Aorta (tissue), 5 donors: Measurements from ENCODE around the gene ADGRG6. TPM values are rescaled to one million over a fixed set of nuclear protein-coding genes. Genes with fewer than 3 reads are reported as not detected.

Experiments used
- ATAC-seq: fragments of 200-7000 bp; cut with Tn5 transposase; one replicate; pipeline ENCODE4 v1.9.1; 2022; ENCODE audit warnings: moderate library complexity; ENCODE audit not compliant: low FRiP score
- DNase-seq, 2 donors: peaks; one replicate each; pipeline ENCODE4 v3.0.0-alpha.2; 2020
- H3K27ac ChIP-seq, 2 donors: one replicate each; pipeline ENCODE4 v1.5.1; 2013; ENCODE audit warnings: low read length in 2 of 2, mild to moderate bottlenecking in 2 of 2, moderate library complexity in 2 of 2, control low read depth in 1 of 2, inconsistent platforms in 1 of 2, low read depth in 1 of 2
- H3K27me3 ChIP-seq, 2 donors: one replicate each; pipeline ENCODE4 v1.6.1; 2013; ENCODE audit warnings: control low read depth in 1 of 2, low read length in 1 of 2, mild to moderate bottlenecking in 1 of 2, moderate library complexity in 1 of 2; ENCODE audit not compliant: insufficient read depth in 2 of 2, control insufficient read depth in 1 of 2
- H3K36me3 ChIP-seq, 2 donors: one replicate each; pipeline ENCODE4 v1.6.1; 2013; ENCODE audit warnings: control low read depth in 1 of 2, low read length in 1 of 2, mild to moderate bottlenecking in 1 of 2; ENCODE audit not compliant: insufficient read depth in 2 of 2, control insufficient read depth in 1 of 2
- H3K4me1 ChIP-seq, 2 donors: one replicate each; pipeline ENCODE4 v1.6.1; 2013; ENCODE audit warnings: low read length in 2 of 2, control low read depth in 1 of 2, mild to moderate bottlenecking in 1 of 2, moderate library complexity in 1 of 2; ENCODE audit not compliant: insufficient read depth in 2 of 2, control insufficient read depth in 1 of 2
- H3K4me3 ChIP-seq, 2 donors: one replicate each; pipeline ENCODE4 v1.5.1; 2013; ENCODE audit warnings: low read length in 2 of 2, control low read depth in 1 of 2, mild to moderate bottlenecking in 1 of 2
- H3K9me3 ChIP-seq: one replicate; pipeline ENCODE4 v1.6.1; 2013; ENCODE audit warnings: mild to moderate bottlenecking, low read length; ENCODE audit not compliant: control insufficient read depth
- WGBS, 2 donors: extraction: QIAGEN DNeasy Blood & Tissue Kit; methylation state at CpG; one replicate each; pipeline ENCODE4 v1.1.7; 2013; 5-methylcytosine and 5-hydroxymethylcytosine counted together
- intact Hi-C, 2 donors: fragments of 100-400 bp; cut with DNase I; formaldehyde crosslinking; loops; one replicate each; pipeline versions ENCODE4 v1.14.2 to v1.15.0; 2022
- polyA plus RNA-seq, 2 donors: library from polyadenylated mRNA; stranded (reverse); fragments of 200-250 nt; gene quantifications; one replicate each; pipeline ENCODE4 v1.2.3, GENCODE V29; 2013
- total RNA-seq, 2 donors: library from RNA; stranded (reverse); fragmentation: NEBNext Ultra II Directional; extraction: Animal tissue kit (Norgen Biotek cat#: 25700); gene quantifications; one replicate each; pipeline ENCODE4 v1.2.1, GENCODE V29; 2021
- donor health status: healthy with polysubstance abuse.
- donor health status: Bipolar disorder and iron deficiency.
- donor health status: DM: no; HTN: no; CAD: no.
- donor health status: DM: no; HTN: no; CAD: no.
- donor health status: DM: yes; HTN: yes; CAD: no.

ADGRG6 gene
- total and polyA plus RNA-seq, 4 donors = 0.18 to 15.7 (median 7.8) TPM

DNA sequence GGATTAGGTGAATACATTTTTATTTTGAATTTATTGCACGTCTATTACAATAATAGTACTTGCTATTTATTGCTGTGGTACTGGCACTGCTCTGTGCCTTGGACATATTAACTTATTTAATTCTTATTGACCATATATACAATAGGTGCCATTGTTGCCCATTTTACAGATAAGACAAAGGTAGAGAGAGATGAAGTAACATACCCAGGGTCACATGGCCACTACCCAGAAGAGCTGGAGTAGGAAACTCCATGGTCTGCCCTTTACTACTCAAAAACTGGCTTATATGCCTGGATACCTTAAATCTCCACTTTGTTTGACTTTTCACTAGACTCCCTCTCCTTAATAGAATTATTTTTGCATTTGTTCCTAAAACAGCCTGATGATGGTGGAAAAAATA is 67.5 kb downstream of the ADGRG6 start:
- H3K4me1 ChIP-seq = no peaks in the 10 kb centered on the region
- no peaks in the 10 kb centered on the region for H3K27me3 ChIP-seq
- intact Hi-C loops = no loop called here
- 65 to 79% methylated on average over 1 of the region's 1 CpG for WGBS, 2 donors
- no peak overlapping the region for H3K4me3 ChIP-seq
- H3K9me3 ChIP-seq = no peaks in the 10 kb centered on the region
- DNase-seq (no peak), ATAC-seq (no peak)
- no peaks in the 10 kb centered on the region for H3K36me3 ChIP-seq
- H3K27ac ChIP-seq = no peak overlapping the region

DNA sequence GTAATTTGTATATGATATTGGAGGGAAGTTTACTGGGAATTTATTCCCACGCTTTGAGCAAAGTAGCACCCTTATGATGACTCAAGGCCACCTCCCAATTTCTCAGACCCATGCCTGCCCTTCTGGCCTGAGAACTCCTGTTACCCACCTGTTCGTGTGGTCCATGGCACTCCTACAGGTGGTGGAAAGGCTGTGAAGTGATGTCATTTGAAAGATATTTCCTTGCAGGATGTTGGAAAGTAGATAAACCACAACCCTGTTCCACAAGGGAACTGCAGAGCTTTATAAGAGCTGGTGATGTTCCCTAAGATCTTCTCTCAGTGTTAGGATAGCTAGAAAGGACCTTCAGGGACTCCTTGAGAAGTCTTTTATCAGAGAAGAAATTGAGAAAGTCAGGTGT is 70.5 kb downstream of the ADGRG6 start:
- no peak for DNase-seq
- intact Hi-C loops = no loop called here
- Histone ChIP-seq H3K4me1 (no peaks in the 10 kb centered on the region), H3K4me3 (no peak overlapping the region), H3K27ac (no peak overlapping the region), H3K36me3 (no peaks in the 10 kb centered on the region), H3K27me3 (no peaks in the 10 kb centered on the region), H3K9me3 (no peaks in the 10 kb centered on the region)
- 64 to 74% methylated on average over 2 of the region's 2 CpGs for WGBS, 2 donors
- ATAC-seq = no peak

DNA sequence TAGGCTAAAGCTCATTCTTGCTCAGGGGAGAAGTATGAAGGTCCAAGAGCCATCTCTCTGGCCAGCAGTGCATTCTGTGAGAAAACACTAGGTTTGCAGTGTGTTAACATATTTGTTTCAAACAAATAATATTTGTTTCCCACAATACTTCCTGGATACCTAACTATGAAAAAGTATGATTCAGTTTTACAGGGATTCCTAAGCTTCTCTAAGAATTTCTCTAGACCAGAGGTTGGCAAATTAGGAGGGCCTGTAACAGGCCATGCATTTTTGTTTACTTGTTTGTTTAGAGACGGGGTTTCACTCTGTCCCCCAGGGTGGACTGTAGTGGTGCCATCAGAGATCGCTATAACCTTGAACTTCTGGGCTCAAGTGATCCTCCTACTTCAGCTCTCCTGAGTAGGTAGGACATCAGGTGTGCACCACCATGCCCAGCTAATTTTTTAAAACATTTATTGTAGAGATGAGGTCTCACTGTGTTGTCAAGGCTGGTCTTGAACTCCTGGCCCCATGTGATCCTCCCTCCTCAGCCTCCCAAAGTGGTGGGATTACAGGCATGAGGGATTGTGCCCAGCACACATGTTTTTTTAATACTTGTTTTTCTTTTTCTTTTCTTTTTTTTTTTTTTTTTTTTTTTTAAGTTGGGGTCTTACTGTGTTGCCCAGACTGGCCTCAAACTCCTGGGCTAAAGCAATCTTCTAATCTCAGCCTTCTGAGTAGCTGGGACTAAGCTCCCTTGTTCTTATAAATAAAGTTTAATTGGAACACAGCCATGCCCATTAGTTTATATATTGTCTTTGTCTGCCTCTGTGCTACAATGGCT is 71.7 kb downstream of the ADGRG6 start:
- 93 to 94% methylated on average over 2 of the region's 2 CpGs for WGBS, 2 donors
- no peak for DNase-seq
- no peak overlapping the region for H3K4me3 ChIP-seq
- H3K4me1 ChIP-seq = no peaks in the 10 kb centered on the region
- no peak for ATAC-seq
- no peak overlapping the region for H3K27ac ChIP-seq
- H3K9me3 ChIP-seq = no peaks in the 10 kb centered on the region
- H3K27me3 ChIP-seq = no peaks in the 10 kb centered on the region
- intact Hi-C loops = no loop called here
- no peaks in the 10 kb centered on the region for H3K36me3 ChIP-seq

DNA sequence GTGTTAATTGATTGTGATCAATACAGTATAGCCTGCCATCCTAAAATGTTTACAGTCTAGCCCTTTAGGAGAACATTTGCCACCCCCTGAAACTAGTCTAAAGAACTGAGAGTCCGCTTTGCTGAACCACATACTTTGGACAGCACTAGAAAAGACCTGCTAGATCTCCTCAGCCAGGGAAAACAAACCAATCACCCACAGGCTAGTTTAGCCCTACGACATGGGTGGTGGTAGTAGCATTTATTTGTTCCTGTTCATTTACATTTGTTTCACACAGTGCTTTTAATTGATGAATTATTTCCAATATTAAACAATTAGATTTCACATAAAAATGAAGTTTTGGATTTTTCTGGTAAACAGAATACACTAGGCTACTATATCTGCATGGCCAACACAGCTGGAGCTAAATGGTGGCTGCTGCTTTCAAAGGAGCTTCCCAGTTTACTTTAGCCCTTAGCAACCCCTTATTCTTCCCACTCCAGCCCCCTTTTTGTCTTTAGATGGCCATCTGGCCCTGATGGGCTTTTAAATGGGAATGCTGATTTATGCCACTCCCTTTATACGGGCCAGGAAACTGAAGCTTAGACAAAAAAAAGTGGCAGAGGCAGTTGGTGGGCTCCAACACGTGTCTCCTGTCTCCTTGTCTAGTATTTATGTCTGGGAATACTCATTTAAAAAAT is 72.4 kb downstream of the ADGRG6 start:
- DNase-seq (no peak), ATAC-seq (no peak)
- H3K9me3 ChIP-seq = no peaks in the 10 kb centered on the region
- intact Hi-C loops = no loop called here
- H3K4me1 ChIP-seq = no peaks in the 10 kb centered on the region
- H3K36me3 ChIP-seq = no peaks in the 10 kb centered on the region
- H3K27ac ChIP-seq = no peak overlapping the region
- no peak overlapping the region for H3K4me3 ChIP-seq
- WGBS, 2 donors = 70 to 74% methylated on average over 4 of the region's 4 CpGs
- H3K27me3 ChIP-seq = no peaks in the 10 kb centered on the region

DNA sequence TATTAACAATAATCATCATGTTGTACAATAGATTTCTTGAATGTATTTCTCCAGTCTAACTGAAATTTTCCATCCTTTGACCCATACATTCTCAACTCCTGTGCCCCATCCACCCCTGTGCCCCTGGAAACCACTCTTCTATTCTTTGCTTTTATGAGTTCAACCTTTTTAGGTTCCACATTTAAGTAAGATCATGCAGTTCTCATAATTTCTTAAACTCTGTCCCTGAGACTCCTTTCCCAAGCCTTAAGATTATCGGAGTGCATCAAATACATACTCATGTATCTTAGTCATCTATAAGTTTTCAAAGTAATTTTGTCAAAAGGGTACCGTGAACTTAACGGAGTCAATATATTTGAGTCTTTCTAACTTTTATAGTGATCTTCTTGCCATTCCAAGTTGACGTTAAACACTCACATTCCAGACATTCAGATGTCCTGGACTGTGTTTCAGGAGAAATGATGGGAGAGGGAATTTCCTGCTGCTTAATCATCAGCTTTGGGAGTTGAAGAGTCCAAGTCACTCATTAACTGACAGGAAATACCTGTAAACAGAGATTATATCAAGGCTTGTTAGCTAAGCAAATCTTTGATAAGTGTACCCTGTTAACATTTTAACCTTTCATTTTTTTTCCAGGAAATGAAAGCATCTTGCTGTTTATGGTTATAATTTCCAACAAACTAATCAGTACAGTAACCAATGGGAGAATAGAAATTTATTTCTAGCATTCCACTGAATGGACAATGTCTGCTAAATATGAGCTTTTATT is 73.3 kb downstream of the ADGRG6 start:
- 16 to 28% methylated on average over 4 of the region's 4 CpGs for WGBS, 2 donors
- ATAC-seq = no peak
- no peak overlapping the region for H3K4me3 ChIP-seq
- no peaks in the 10 kb centered on the region for H3K9me3 ChIP-seq
- intact Hi-C loops = no loop called here
- no peak for DNase-seq
- no peak overlapping the region for H3K27ac ChIP-seq
- H3K4me1 ChIP-seq = no peaks in the 10 kb centered on the region
- no peaks in the 10 kb centered on the region for H3K36me3 ChIP-seq
- H3K27me3 ChIP-seq = no peaks in the 10 kb centered on the region

DNA sequence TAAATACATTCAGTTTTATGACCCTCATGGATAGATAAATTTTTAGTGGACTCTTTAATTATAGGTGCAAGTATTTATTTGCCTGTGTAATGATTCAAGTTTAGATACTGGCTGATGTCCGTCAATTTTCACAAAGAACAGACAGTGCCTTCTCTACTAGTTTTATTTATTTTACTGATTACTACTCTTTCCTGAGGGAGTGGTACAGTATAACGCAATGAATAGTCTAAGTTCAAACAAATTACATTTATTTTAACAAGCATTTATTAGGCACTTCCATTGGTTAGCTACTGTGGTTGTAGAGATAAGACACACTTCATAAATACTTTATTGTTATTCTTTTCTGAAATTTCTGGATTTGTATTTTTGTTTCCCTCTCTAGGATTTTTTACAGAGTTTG is 74.3 kb downstream of the ADGRG6 start:
- H3K4me3 ChIP-seq = no peak overlapping the region
- 81 to 83% methylated on average over 2 of the region's 2 CpGs for WGBS, 2 donors
- H3K9me3 ChIP-seq = no peaks in the 10 kb centered on the region
- no peaks in the 10 kb centered on the region for H3K27me3 ChIP-seq
- no peaks in the 10 kb centered on the region for H3K4me1 ChIP-seq
- H3K36me3 ChIP-seq = no peaks in the 10 kb centered on the region
- DNase-seq (no peak), ATAC-seq (no peak)
- no peak overlapping the region for H3K27ac ChIP-seq
- intact Hi-C loops = no loop called here

DNA sequence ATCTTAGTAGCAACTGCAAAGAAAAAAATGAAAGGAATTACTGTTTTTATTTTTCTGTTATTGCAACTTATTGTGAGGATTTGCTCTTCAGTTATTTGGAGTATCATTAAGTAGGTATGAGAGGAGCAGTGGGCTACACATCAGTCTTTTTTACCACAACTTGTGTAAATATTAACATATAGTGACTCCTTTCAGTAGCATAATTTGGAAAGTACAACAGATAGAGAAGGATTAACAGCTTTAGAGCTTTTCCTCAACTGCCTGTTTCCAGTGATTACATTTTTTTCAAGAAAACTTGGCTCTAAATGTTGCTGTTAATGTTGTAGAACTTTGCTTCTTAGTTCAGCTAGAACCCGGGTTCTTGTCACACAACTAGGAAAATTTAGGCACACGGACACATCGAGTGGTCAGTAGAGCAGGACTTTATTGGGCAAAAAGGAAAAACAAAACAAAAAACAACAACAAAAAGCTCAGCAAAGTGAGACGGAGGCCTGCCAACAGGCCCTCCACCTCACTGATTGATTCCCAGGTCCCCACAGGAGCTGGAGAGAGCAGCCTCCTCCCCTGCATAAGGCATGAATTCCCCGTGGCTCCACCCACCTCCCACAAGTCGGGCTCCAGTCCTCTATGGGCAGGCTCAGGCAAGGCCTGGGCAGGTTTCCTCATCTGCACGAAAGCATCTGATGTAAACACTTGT is 75.1 kb downstream of the ADGRG6 start:
- no peaks in the 10 kb centered on the region for H3K4me1 ChIP-seq
- no peak overlapping the region for H3K27ac ChIP-seq
- WGBS, 2 donors = 73% methylated on average over 7 of the region's 7 CpGs
- peak; percentile 46 for ATAC-seq
- no peaks in the 10 kb centered on the region for H3K9me3 ChIP-seq
- H3K4me3 ChIP-seq = no peak overlapping the region
- no peaks in the 10 kb centered on the region for H3K36me3 ChIP-seq
- intact Hi-C loops = no loop called here
- no peak for DNase-seq
- H3K27me3 ChIP-seq = no peaks in the 10 kb centered on the region

DNA sequence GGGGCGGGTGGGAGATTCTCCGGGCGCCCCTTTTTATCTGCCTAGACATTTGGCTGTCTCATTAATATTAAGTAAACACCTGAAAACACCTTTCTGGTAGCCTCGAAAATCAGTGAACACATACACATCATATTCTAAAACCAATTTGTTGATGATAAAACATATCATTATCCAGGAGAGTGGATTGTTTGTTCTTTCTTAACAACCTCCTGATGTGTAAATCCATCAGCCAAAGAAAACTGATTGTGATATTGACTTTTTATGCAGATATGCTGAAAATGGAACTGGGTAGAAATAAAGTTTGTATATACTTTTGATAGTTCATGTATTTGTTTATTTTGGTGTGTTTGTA is 75.7 kb downstream of the ADGRG6 start:
- WGBS, 2 donors = 94 to 95% methylated on average over 4 of the region's 4 CpGs
- Histone ChIP-seq H3K9me3 (no peaks in the 10 kb centered on the region), H3K27me3 (no peaks in the 10 kb centered on the region), H3K4me3 (no peak overlapping the region), H3K36me3 (no peaks in the 10 kb centered on the region), H3K27ac (no peak overlapping the region), H3K4me1 (no peaks in the 10 kb centered on the region)
- intact Hi-C loops = no loop called here
- no peak for ATAC-seq
- DNase-seq = no peak
